HAP-1 (cell line): ENCODE data around the gene PCDH19.

Experiments
- DNase-seq, 2 experiments: peaks; one replicate each; pipeline ENCODE4 v3.0.0-alpha.2; 2016 to 2020; ENCODE audit warnings: low spot score in 2 of 2
- H3K27me3 ChIP-seq: fragments of 250-450 bp; sonication (Bioruptor Pico); 2 replicates; pipeline ENCODE4 v1.5.1; 2020; ENCODE audit warnings: low read depth, mild to moderate bottlenecking, moderate library complexity
- H3K36me3 ChIP-seq: fragments of 250-450 bp; sonication (Bioruptor Pico); replicated peaks from 2 replicates; pipeline ENCODE4 v1.5.1; 2020; ENCODE audit warnings: mild to moderate bottlenecking
- H3K4me1 ChIP-seq: fragments of 250-450 bp; sonication (Bioruptor Pico); 2 replicates; pipeline ENCODE4 v1.5.1; 2020; ENCODE audit warnings: mild to moderate bottlenecking
- H3K4me3 ChIP-seq: fragments of 250-450 bp; sonication (Bioruptor Pico); 2 replicates; pipeline ENCODE4 v1.5.1; 2020; ENCODE audit warnings: mild to moderate bottlenecking, moderate library complexity
- H3K9me3 ChIP-seq: fragments of 250-450 bp; sonication (Bioruptor Pico); 2 replicates; pipeline ENCODE4 v1.5.1; 2020; ENCODE audit warnings: mild to moderate bottlenecking, moderate library complexity
- in situ Hi-C: fragments of 300-500 bp; cut with MboI; formaldehyde crosslinking; loops from 3 replicates; pipeline ENCODE4 v1.14.3; 2020; ENCODE audit warnings: low sequenced_read_pairs, inconsistent platforms, mixed read lengths

The PCDH19 gene

DNA sequence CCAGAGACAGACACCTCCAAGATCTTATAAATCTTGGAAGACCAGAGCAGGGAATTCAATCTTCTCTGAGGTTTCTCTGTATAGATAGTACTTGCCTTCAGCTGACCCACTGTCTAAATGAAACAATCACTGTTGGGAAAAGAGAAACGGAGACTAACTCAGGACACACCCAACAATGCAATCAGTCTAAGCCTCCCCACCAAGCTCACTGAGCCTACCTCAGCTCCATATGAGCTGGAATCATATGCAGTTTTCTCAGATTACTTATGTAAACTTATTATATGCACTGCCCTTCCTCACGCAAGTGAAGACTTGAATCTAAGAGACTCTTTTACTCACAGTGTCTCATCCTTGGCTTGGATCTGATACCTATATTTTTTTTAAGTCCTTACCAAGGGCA is 110.5 kb downstream of the PCDH19 start:
- in situ Hi-C loops = no loop called here
- no peaks in the 10 kb centered on the region for H3K9me3 ChIP-seq
- no peaks in the 10 kb centered on the region for H3K36me3 ChIP-seq
- DNase-seq = no peak
- H3K27me3 ChIP-seq = no peaks in the 10 kb centered on the region; the same call in 1 of the 2 replicates
- H3K4me3 ChIP-seq = no peak overlapping the region
- H3K4me1 ChIP-seq = no peaks in the 10 kb centered on the region

DNA sequence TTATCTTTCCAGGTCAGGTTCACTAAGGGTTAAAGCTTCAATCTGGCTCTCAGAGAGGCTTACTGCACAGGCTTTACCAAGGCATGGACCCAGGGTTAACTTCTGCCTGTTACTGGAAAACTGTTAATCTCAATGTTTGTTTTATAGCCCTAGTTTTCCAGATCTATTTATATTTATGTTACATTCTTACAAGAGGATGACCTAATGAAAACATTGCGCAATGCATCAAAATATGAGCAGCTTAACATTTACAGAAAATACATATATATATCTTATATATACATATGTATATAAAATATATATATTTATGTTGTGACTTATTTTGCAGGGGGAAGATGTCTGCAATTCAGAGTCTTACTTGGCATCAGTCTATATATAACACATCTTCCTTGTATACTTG is 112.3 kb downstream of the PCDH19 start:
- in situ Hi-C loops = no loop called here
- no peaks in the 10 kb centered on the region for H3K9me3 ChIP-seq
- H3K4me3 ChIP-seq = no peak overlapping the region
- no peaks in the 10 kb centered on the region for H3K36me3 ChIP-seq
- DNase-seq = no peak
- no peaks in the 10 kb centered on the region for H3K4me1 ChIP-seq
- H3K27me3 ChIP-seq = no peaks in the 10 kb centered on the region; the same call in 1 of the 2 replicates

DNA sequence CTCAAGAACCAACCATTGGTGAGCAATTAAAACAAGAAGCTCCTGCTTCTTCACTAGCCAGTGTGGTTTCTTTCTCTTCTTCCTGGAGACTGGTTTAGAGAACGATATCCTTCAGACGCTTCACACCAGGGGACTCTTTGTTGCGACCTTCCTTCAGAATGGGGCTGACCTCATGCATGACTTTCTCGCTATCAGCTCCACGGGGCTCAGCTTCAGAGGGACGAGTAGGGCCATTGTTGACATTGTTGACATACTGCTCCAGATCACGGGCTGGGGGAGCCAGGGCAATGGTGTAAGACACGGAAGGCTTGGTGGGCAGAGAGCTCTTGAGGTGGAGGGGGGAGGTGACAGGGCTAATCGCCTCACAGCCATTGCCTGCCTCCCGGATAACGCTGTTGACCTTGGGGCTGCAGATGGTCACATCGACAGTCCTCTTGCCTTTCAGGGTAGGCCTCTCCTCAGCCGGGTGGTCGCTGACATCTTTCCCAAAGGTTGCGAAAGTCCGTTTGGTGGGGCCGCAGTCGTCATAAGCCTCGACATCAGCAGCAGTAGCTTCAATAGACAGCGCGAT is 113.8 kb downstream of the PCDH19 start:
- in situ Hi-C loops = no loop called here
- no peaks in the 10 kb centered on the region for H3K9me3 ChIP-seq
- DNase-seq = no peak
- H3K36me3 ChIP-seq = no peaks in the 10 kb centered on the region
- no peak overlapping the region for H3K4me3 ChIP-seq
- H3K4me1 ChIP-seq = no peaks in the 10 kb centered on the region
- peaks cover 5% of the 10 kb centered on the region for H3K27me3 ChIP-seq

DNA sequence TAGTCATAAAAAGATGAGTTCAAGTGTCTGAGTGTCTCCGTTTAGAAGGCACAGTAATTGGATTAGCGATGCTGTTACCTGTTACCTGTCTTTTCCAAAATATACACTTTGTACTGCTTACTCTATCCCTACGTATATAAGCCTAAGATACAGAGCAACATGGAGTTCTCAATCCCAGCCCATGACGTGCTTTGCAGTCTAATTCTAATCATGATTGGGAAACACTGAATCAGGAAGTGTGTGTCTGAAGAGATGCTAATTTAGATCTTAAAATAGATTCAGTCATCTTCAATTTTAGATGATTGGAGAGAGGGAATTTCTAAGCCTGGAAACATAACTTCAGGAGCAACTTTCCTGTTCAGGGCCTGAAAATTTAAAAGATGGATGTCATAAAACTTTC is 115.1 kb downstream of the PCDH19 start:
- Histone ChIP-seq H3K4me1 (no peaks in the 10 kb centered on the region), H3K9me3 (no peaks in the 10 kb centered on the region), H3K36me3 (no peaks in the 10 kb centered on the region), H3K27me3 (peaks cover 9% of the 10 kb centered on the region), H3K4me3 (no peak overlapping the region)
- in situ Hi-C loops = no loop called here
- no peak for DNase-seq

DNA sequence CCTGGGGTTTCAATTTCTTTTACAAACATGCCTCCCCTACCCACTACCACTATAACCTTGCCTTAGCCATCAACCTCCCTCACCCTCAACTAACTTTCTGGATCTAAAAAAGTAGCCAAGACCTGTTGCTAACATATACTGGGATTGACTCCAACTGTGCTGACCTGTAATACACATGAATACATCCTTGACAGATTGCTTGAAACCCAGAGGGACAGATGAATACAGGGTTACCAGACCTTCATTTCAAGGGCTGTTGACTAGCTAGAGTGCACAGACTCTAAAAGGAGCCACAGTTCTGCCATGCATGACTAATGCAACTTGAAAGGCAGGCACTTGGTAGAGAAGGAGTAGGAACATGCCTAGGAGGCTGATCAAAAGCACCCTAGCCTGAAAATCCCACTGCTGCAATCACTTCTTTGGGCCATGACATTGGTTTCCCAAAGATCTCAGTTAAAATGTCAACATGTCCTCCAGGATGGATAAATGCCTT is 121.0 kb downstream of the PCDH19 start:
- Histone ChIP-seq H3K36me3 (no peaks in the 10 kb centered on the region), H3K4me3 (no peak overlapping the region), H3K27me3 (peaks cover 9% of the 10 kb centered on the region), H3K4me1 (no peaks in the 10 kb centered on the region), H3K9me3 (no peaks in the 10 kb centered on the region)
- in situ Hi-C loops = no loop called here
- DNase-seq = no peak

DNA sequence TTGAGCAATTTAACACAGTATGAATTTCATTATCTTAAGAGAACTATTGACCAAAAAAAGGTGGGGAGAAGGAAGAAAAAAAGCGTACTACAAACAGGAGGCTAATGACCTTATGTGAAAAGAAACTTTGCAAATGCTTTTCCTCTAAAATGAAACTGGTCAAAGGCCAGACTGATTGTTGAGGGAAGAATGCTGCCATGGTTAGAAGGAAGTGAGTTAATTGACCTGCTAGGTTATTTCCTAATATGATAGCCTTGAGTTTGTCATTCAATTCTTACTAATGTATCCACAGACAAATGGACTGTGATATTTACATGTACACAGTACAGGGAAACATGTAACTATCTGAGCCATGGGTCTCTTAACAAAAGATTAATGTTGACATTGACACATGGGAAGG is 132.8 kb downstream of the PCDH19 start:
- in situ Hi-C loops = no loop called here
- DNase-seq = no peak
- H3K4me1 ChIP-seq = no peaks in the 10 kb centered on the region

DNA sequence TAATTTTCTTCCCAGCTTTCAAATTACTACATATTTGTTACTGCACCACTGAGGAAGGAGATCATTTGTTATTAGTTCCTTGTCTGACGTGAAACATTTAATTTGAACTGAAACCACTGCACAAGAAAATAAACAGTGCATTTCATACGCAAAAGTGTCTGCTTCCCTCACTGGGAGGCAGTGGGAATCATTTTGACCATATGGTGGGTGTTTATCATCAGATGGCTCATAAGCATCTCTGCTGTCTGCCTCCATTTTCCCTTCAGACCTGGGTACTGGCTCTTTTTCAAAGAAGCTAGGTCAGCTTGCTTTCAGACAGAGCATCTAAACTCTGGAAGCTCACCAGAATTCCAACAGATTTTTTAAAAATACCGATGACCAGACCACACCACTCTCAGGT is 135.2 kb downstream of the PCDH19 start:
- H3K9me3 ChIP-seq = no peaks in the 10 kb centered on the region
- H3K36me3 ChIP-seq = no peaks in the 10 kb centered on the region
- in situ Hi-C loops = no loop called here
- no peak overlapping the region for H3K4me3 ChIP-seq
- no peaks in the 10 kb centered on the region for H3K4me1 ChIP-seq
- DNase-seq = no peak
- no peaks in the 10 kb centered on the region; the same call in 1 of the 2 replicates for H3K27me3 ChIP-seq

More for the DNA sequence above, 132.8 kb downstream of the PCDH19 start:
- no peaks in the 10 kb centered on the region for H3K9me3 ChIP-seq
- no peak overlapping the region for H3K4me3 ChIP-seq
- H3K36me3 ChIP-seq = no peaks in the 10 kb centered on the region
- no peaks in the 10 kb centered on the region; the same call in 1 of the 2 replicates for H3K27me3 ChIP-seq

DNA sequence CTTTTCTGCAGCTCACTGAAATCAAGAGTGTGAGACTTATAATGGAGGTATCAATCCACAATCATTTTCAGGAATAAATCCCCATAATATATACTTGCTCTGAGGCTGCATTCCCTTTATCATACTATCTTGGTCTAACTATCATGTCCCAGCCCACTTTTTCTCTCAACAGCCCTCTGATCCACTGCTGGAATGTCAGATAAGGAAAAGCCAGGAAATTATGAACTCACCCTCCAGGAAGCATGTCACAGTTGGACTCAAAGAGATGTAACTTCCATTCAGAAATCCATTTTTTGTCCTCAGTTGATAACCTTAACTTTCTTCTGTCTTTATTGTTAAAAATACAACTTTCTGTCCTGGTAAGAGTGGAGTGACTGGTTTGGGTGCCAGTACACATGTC is 144.9 kb downstream of the PCDH19 start:
- Histone ChIP-seq H3K36me3 (no peaks in the 10 kb centered on the region), H3K9me3 (no peaks in the 10 kb centered on the region), H3K4me1 (no peaks in the 10 kb centered on the region), H3K4me3 (no peak overlapping the region), H3K27me3 (0 out of 2 replicates have a peak, but pooled peaks cover 3% of the 10 kb centered on the region)
- in situ Hi-C loops = no loop called here
- no peak for DNase-seq

DNA sequence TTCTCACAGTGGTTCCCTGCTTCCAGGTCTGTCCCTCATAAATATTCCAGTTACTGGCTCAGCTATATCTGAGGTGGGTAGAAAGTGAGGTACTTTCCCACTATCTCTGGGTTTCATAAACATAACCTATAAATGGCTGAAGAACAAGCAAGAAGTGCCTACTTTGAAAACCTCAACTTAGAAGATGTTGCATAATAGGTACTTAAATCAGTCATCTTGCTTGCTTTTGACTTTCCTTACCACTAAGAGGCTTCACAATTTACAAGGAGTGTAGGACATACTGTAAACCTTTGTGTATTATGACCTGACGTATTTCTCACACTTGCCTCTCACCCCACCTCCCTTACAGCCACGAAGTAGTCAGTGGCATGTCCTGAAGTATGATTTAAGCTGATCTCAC is 145.9 kb downstream of the PCDH19 start:
- DNase-seq = no peak
- H3K36me3 ChIP-seq = no peaks in the 10 kb centered on the region
- H3K4me1 ChIP-seq = no peaks in the 10 kb centered on the region
- no peak overlapping the region for H3K4me3 ChIP-seq
- no peaks in the 10 kb centered on the region for H3K9me3 ChIP-seq
- in situ Hi-C loops = no loop called here
- 0 out of 2 replicates have a peak, but pooled peaks cover 3% of the 10 kb centered on the region for H3K27me3 ChIP-seq

DNA sequence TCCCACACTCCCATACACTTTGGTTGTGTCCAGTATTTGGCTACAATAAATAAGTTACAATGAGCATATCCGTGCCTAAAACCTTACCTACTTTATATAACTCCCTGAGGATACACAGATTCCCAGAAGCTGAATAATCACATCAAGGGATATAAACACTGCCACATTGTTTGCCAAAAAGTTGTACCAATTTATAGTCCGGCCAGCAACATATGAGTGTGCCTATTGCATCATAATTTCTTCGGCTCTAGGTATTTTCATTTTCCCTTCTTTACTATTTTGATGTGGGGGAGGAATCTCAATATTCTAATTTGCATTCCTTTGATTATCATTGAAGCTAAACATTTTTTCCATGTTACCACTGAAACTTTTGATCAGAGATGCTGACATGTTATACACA is 146.4 kb downstream of the PCDH19 start:
- Histone ChIP-seq H3K9me3 (no peaks in the 10 kb centered on the region), H3K4me3 (no peak overlapping the region), H3K27me3 (0 out of 2 replicates have a peak, but pooled peaks cover 3% of the 10 kb centered on the region), H3K4me1 (no peaks in the 10 kb centered on the region), H3K36me3 (no peaks in the 10 kb centered on the region)
- in situ Hi-C loops = no loop called here
- DNase-seq = no peak

DNA sequence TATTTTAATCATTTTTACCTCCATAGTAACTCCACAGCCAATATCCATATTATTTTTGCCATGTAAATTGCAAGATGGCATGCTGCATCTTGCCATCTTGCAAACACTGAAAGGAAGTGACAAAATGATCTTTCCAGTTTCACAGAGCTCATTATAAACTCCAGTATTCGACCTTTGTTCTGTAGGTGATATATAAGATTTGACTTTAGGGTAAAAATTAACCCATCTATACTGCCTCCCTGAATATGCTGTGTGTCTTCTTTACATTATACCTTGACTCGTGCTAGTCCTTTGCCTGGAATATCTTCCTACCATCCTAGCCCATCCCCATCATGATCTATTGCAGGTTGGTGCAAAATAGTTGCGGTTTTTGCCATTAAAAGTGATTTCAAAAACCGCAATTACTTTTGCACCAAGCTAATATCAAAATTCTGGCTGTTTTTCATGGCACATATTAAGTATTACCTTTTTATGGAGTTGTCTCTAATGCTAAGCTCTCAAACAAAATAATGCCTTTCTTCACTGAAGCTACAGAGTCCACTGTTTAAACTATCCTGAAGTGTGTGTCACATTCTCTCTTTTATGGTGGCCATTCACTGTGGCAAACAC is 161.1 kb downstream of the PCDH19 start:
- no peaks in the 10 kb centered on the region for H3K36me3 ChIP-seq
- in situ Hi-C loops = no loop called here
- no peaks in the 10 kb centered on the region for H3K27me3 ChIP-seq
- no peak for DNase-seq
- no peaks in the 10 kb centered on the region for H3K4me1 ChIP-seq
- no peaks in the 10 kb centered on the region for H3K9me3 ChIP-seq
- no peak overlapping the region for H3K4me3 ChIP-seq

DNA sequence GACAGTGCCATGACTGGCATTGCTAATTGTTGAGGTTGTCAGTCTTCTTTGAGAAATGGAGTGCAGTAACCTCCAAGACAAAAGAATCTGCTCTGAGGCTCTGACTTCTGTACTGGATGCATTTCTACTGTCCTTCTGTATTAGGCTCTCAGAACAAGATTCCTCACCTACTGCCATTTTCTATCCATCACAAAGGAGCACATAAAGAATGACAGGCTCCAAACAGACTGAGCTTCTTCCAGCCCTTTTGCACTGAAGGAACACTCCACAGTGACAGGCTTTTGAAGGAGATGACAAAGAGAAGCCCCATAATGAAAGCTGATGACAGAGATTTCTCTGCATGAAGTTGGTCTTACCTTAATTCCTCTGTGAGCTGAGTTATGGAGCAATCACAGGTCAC is 162.2 kb downstream of the PCDH19 start:
- no peaks in the 10 kb centered on the region for H3K36me3 ChIP-seq
- H3K27me3 ChIP-seq = no peaks in the 10 kb centered on the region
- no peaks in the 10 kb centered on the region for H3K4me1 ChIP-seq
- no peak for DNase-seq
- no peak overlapping the region for H3K4me3 ChIP-seq
- in situ Hi-C loops = no loop called here
- H3K9me3 ChIP-seq = no peaks in the 10 kb centered on the region

DNA sequence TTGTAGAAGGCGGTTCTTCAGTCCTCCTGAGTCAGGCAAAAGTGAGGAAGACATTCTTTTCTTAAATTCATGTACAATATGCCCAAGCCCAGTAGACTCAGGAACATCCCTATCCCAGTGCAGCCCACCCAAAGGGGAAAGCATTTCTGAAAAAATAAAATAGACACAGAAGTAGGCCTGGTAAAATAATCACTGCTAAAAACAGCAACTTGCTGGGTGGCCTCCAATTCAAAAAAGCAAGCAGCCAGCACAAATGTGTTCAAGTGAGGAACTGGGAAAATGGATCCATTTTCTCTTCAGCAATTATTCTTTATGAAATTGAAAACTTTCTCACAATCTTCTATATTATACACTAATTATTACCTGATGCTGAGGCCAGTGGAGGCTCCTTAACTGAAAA is 165.4 kb downstream of the PCDH19 start:
- no peak for DNase-seq
- Histone ChIP-seq H3K4me1 (no peaks in the 10 kb centered on the region), H3K4me3 (no peak overlapping the region), H3K36me3 (no peaks in the 10 kb centered on the region), H3K27me3 (no peaks in the 10 kb centered on the region), H3K9me3 (no peaks in the 10 kb centered on the region)
- in situ Hi-C loops = no loop called here
